GM18873 (cell line): ENCODE data around the gene CCDC3.
"Not testable (repeated sequence)": the region's sequence is repeated elsewhere in the genome, so short reads cannot be mapped to it uniquely, and the experiment has no call there.

Experiments used
- ATAC-seq: cut with Tn5 transposase; IDR thresholded peaks from one replicate; pipeline ENCODE4 v1.9.1; 2021; ENCODE audit warnings: mild to moderate bottlenecking, moderate library complexity, moderate number of reproducible peaks; ENCODE audit not compliant: unreplicated experiment, low FRiP score

CCDC3 gene

GRCh38 chr10:12898271-12898670, 103.2 kb downstream of the CCDC3 start:
- no peak for ATAC-seq

DNA sequence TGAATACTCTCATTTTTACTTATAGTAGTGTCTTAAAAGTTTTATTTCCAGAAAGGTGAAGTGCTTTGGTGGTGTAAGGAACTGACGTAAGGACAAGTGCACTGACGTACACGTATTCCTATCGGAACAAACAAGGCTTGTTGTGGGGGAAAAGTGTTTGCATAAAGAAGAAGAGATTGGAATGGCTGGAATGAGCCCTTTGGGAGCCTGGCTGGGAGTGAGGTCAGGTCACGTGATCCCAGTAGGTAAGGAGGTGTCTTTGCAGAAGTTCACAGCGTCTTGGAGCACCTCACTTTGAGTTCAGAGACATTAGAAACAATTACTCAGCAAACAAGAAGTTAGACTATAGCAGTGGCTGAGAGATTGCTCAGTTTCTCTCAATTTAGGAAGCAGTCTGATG, 104.2 kb downstream of the CCDC3 start:
- no peak for ATAC-seq

DNA sequence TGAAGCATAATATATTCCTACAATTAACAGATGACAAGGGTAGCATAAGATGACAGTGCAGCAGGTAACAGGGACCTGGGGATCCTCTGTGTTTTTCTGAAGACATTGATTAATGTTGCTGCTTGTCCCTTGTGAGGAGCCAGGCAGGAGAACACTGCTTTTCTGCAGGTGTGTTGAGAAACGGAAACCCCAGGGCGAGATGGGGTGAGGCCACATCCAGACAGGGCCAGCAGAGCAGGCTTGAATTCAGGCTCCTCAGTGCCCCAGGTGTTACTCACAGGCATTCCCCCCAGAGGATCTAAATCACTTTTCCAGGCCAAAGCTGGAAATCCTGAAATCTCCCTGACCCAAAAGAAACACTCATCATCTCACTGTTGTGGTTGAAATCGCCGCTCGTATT, 105.3 kb downstream of the CCDC3 start:
- no peak for ATAC-seq

GRCh38 chr10:12892924-12893323, 108.6 kb downstream of the CCDC3 start:
- ATAC-seq: no peak

- ATAC-seq: no peak
These were observed 110.6 kb downstream of the CCDC3 start for GRCh38 chr10:12890958-12891357.

DNA sequence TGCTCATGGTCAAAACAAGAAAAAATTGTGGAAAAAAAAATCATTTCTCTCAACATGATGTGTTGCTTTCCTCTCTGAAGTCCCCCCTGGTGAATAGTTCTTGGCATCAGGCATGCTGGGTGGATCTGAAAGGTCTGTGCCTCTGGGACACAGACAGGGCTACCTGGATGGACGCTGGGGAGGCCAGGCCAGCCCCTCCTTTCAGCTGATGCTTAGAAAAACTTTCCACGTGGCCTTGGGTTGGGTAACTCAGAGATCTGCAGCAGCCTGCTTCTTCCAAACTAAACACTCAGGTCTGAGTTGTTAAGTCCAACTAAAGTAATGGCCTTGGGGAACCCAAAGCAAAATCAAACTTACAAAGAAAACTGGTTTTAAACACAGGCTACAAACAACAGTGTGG, 113.0 kb downstream of the CCDC3 start:
- no peak for ATAC-seq

GRCh38 chr10:12887780-12888179, 113.7 kb downstream of the CCDC3 start:
- no peak for ATAC-seq

- ATAC-seq: no peak
These were observed 116.7 kb downstream of the CCDC3 start for GRCh38 chr10:12884851-12885250.

DNA sequence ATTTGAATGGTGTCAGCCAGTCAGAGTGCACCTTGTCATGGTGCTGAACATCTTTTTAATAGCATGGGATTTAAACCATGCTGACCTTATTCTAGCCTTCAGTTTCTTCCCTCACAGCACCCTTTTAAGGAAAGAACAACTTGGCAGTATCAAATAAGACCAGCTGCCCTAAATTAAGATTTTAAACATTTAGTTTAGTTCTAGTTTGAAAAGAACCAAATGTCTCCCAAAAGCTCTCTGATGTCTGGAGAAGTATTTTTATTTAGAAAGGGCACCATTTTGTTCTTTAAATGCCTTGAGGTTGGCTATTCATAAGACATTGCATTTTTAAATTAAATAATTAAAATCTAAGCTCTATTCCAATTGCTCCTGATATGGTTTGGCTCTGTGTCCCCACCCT, 121.1 kb downstream of the CCDC3 start:
- no peak for ATAC-seq

DNA sequence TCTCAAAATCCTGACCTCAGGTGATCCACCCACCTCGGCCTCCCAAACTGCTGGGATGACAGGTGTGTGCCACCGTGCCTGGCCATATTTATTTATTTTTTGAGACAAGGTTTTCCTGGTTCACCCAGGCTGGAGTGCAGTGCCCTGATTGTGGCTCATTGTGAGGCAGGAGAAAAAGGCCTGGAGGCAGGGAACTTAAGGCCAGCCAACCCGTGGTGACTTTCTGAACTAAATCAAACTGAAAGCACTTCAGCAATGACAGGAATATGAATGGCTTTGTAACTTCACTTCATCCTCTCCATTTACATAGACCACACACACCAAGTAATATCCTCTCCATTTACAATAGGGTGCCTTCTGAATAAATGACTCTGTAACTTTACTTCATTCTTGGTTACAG, 124.4 kb downstream of the CCDC3 start:
- ATAC-seq: no peak

- ATAC-seq: no peak
These were observed 125.2 kb downstream of the CCDC3 start for GRCh38 chr10:12876266-12876665.

GRCh38 chr10:12875100-12875499, 126.4 kb downstream of the CCDC3 start:
- ATAC-seq: no peak

DNA sequence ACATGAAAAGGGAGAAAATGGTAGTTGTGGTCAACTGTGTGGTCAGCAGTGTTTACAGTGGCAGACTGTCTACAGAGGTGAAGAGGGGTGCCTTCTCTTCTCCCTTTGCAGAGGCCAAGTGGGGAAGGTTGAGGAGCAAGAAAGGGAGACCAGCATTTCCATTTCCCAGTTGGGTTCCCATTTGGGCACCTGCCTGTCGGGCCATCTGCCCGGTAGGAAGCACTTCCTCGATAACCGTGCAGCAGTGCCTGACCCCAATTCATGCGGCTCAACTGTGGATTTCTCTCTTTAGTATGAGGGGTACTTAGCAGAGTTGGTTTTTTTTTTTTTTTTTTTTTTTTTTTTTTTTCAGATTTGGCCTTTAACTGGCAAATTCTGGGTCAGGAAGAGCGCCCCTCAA, 127.0 kb downstream of the CCDC3 start:
- no peak for ATAC-seq

DNA sequence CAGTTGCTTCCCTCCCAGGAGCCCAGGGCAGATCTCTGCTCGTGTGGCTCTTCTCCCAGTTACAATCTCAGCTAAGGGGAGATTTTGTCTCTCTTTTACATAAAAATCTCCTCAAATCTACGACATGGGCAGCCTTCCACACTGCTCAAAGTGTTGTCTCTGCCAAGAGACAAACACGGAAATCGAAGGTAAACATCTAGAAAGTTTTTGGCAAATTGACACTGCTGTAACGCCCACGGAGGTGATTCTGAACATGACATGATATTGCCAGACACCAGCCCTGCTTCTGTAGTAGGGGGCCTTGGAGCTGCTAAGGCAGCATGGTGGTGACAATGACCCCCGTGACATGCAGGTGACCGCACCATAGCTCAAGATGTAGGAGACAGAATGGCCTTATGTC, 128.3 kb downstream of the CCDC3 start:
- no peak for ATAC-seq

DNA sequence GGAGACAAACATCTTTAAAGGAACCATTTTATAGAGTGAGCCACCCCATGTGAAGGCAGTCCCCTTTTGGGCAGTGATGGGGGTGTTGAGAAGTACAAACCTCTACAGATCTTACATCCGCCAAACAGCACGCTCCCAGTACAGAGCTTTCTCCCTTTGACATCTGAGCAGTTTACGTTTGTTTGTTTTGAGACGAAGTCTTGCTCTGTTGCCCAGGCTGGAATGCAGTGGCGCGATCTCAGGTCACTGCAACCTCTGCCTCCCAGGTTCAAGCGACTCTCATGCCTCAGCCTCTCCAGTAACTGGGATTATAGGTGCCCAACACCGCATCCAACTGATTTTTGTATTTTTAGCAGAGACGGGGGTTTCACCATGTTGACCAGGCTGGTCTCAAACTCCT, 128.9 kb downstream of the CCDC3 start:
- ATAC-seq: no peak

GRCh38 chr10:12869427-12869826, 132.1 kb downstream of the CCDC3 start:
- ATAC-seq: no peak

DNA sequence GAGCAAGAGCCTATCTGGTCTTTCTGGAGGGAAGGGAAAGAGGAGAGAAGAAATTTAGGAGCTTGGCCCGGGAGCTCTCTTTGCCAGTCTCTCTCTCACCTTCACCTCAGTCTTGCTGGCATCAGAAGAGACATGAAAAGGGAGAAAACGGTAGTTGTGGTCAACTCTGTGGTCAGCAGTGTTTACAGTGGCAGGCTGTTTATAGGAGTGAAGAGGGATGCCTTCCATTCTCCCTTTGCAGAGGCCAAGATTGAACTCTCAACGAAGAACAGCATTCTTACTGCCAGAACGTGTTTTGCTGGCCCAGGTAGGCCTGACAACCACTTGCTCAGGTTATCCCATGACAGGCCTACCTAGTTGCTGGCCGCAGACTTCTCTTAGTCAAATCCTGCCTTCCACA, 133.3 kb downstream of the CCDC3 start:
- no peak for ATAC-seq

DNA sequence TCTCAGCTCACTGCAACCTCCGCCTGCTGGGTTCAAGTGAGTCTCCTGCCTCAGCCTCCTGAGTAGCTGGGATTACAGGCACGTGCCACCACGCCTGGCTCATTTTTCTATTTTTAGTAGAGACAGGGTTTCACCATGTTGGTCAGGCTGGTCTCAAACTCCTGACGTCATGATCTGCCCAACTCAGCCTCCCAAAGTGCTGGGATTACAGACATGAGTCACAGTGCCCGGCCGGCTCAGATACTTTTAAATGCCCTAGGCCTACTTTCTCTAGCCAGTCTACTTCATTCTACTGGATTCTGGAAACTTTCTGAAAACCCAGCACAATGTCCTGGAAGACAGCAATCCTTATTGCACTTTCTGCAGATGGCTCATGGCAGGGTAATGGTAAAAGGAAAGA, 136.0 kb downstream of the CCDC3 start:
- not testable (repeated sequence) for ATAC-seq

GRCh38 chr10:12862459-12862858, 139.1 kb downstream of the CCDC3 start:
- ATAC-seq: no peak

DNA sequence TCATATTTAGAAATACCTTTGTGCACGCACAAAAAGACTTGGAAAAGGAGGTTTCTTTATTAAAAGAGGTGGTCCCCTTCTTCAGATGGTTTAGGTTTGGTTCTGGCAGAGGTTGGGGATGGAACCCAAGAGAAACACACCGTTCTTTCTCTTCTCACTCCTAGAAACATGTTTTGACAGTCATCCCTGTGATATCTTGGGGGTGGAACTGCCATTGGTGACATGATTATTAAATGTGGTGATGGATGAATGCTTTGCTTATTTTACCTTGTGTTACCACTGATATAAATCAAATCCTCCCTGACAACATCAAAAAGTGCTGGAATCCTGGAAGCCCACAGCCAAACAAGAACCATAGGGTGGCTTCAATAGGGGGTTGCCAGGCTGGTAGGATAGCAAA, 146.5 kb downstream of the CCDC3 start:
- no peak for ATAC-seq

DNA sequence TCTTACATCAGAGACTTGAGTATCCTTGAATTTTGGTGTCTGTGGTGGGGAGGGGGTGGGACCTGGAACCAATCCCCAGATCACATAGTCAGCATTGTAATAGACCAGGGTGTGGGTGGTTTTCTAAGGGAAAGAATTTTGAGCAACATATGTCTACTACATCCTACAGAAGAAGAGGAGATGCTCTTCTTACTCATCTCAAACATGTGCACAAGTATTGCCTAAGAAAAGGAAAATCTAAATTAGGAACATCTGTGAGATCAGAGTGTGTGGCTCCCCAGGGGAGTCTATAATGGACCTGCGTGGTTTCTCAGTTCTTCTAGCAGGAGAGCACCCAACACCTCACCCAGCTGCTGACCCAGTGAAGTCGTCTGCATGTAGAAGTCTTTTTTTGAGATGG, 148.8 kb downstream of the CCDC3 start:
- ATAC-seq: no peak

- no peak for ATAC-seq
These were observed 152.0 kb downstream of the CCDC3 start for GRCh38 chr10:12849319-12850181.
